ENCODE results near the gene LEKR1.

The LEKR1 gene

DNA sequence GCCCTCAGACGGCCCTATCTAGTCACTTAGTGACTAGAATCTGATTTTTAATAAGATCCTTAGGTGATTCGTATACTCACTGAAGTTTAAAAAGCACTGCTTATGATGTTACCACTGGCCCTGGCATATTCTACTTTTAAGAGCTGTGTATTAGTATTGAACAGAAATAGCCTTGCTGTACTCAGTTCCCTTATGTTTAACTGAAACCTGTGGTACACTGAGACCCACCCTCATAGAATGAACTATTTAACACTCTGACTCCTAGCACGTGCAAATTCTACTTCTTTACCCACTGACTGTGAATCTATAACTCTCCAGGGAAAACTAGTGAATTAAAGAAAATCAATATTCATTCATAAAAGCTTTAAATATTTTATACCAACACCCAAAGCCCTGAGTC lies 224.9 kb downstream of the LEKR1 start:
- no CpG with 5 or more reads among the region's 3 CpGs for WGBS
- H2BK5ac ChIP-seq (ENCODE audit: low read depth, low read length, poor library complexity, severe bottlenecking), result no peak overlapping the region

DNA sequence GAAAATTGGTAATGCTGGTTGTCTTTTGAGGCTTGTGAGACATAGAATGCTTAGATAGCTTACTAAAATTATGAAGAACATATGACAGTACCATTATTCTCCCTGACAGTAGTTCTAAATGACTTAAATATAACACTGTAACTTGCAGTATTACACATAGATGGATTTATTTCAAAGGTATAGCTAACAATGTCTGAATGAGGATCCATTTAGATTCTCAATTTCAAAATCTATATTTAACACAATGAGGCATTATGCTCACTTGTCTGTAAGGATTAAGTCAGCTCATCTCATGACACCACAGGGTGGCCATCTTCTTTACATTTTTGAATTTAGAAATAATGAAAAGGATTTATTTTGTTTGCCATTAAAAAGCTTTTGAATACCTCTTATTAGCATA lies 225.4 kb downstream of the LEKR1 start:
- Histone ChIP-seq H3K4me3 (ENCODE audit: insufficient read depth in 1 of 2, low read depth in 1 of 2, low read length in 2 of 2) (no peak overlapping the region), H2BK15ac (ENCODE audit: low read depth, poor library complexity, severe bottlenecking) (no peak overlapping the region), H3K36me3 (ENCODE audit: control insufficient read depth in 1 of 2, insufficient read depth in 2 of 2, low read depth in 1 of 2, low read length in 2 of 2) (no peaks in the 10 kb centered on the region), H3K9me3 (ENCODE audit: control insufficient read depth, low read length) (no peaks in the 10 kb centered on the region), H4K91ac (ENCODE audit: low read length) (no peak overlapping the region), H3K4me1 (ENCODE audit: control insufficient read depth, insufficient read depth, low read depth, low read length) (no peaks in the 10 kb centered on the region), H2BK120ac (ENCODE audit: low read depth, low read length) (no peak overlapping the region), H3K14ac (ENCODE audit: low read length in 2 of 2) (no peak overlapping the region), H3K4ac (ENCODE audit: low read depth in 1 of 2, low read length in 2 of 2) (no peak overlapping the region), H2BK5ac (ENCODE audit: low read depth, low read length, poor library complexity, severe bottlenecking) (no peak overlapping the region), H3K9ac (ENCODE audit: low read length) (no peak overlapping the region), H2BK12ac (ENCODE audit: low read length in 2 of 2) (no peak overlapping the region), H2AK5ac (ENCODE audit: low read length, severe bottlenecking) (no peak overlapping the region), H2AFZ (ENCODE audit: low read depth, low read length) (no peak overlapping the region), H3K18ac (ENCODE audit: low read depth in 1 of 2, low read length in 2 of 2) (no peak overlapping the region), H3K27ac (ENCODE audit: low read length, poor library complexity, severe bottlenecking) (no peak overlapping the region), H3K23ac (ENCODE audit: low read length in 2 of 2) (no peak overlapping the region), H4K8ac (ENCODE audit: low read length) (no peak overlapping the region), H3K27me3 (ENCODE audit: control insufficient read depth in 1 of 2, insufficient read depth in 1 of 2, low read length in 2 of 2) (no peaks in the 10 kb centered on the region), H3K79me1 (replicated peaks; ENCODE audit: low read length, poor library complexity, severe bottlenecking) (no peaks in the 10 kb centered on the region), H3K4me2 (ENCODE audit: low read length, poor library complexity, severe bottlenecking) (no peak overlapping the region)
- DNase-seq, result no peak

More for the DNA sequence above, 224.9 kb downstream of the LEKR1 start:
- Histone ChIP-seq H3K9ac (ENCODE audit: low read length) (no peak overlapping the region), H3K9me3 (ENCODE audit: control insufficient read depth, low read length) (no peaks in the 10 kb centered on the region), H2AFZ (ENCODE audit: low read depth, low read length) (no peak overlapping the region), H3K4me2 (ENCODE audit: low read length, poor library complexity, severe bottlenecking) (no peak overlapping the region), H3K4ac (ENCODE audit: low read depth in 1 of 2, low read length in 2 of 2) (no peak overlapping the region), H2BK12ac (ENCODE audit: low read length in 2 of 2) (no peak overlapping the region), H3K14ac (ENCODE audit: low read length in 2 of 2) (no peak overlapping the region), H3K18ac (ENCODE audit: low read depth in 1 of 2, low read length in 2 of 2) (no peak overlapping the region), H3K36me3 (ENCODE audit: control insufficient read depth in 1 of 2, insufficient read depth in 2 of 2, low read depth in 1 of 2, low read length in 2 of 2) (no peaks in the 10 kb centered on the region), H3K27ac (ENCODE audit: low read length, poor library complexity, severe bottlenecking) (no peak overlapping the region), H3K27me3 (ENCODE audit: control insufficient read depth in 1 of 2, insufficient read depth in 1 of 2, low read length in 2 of 2) (no peaks in the 10 kb centered on the region), H3K4me3 (ENCODE audit: insufficient read depth in 1 of 2, low read depth in 1 of 2, low read length in 2 of 2) (no peak overlapping the region), H2BK15ac (ENCODE audit: low read depth, poor library complexity, severe bottlenecking) (no peak overlapping the region), H3K23ac (ENCODE audit: low read length in 2 of 2) (no peak overlapping the region), H2BK120ac (ENCODE audit: low read depth, low read length) (no peak overlapping the region), H2AK5ac (ENCODE audit: low read length, severe bottlenecking) (no peak overlapping the region), H4K8ac (ENCODE audit: low read length) (no peak overlapping the region), H3K4me1 (ENCODE audit: control insufficient read depth, insufficient read depth, low read depth, low read length) (no peaks in the 10 kb centered on the region), H3K79me1 (replicated peaks; ENCODE audit: low read length, poor library complexity, severe bottlenecking) (no peaks in the 10 kb centered on the region), H4K91ac (ENCODE audit: low read length) (no peak overlapping the region)
- DNase-seq, result no peak

GRCh38 chr3:157056035-157056434 lies 229.9 kb downstream of the LEKR1 start:
- Histone ChIP-seq H3K27ac (ENCODE audit: low read length, poor library complexity, severe bottlenecking) (no peak overlapping the region), H3K4ac (ENCODE audit: low read depth in 1 of 2, low read length in 2 of 2) (no peak overlapping the region), H4K91ac (ENCODE audit: low read length) (no peak overlapping the region), H2BK5ac (ENCODE audit: low read depth, low read length, poor library complexity, severe bottlenecking) (no peak overlapping the region), H3K4me1 (ENCODE audit: control insufficient read depth, insufficient read depth, low read depth, low read length) (no peaks in the 10 kb centered on the region), H4K8ac (ENCODE audit: low read length) (no peak overlapping the region), H3K36me3 (ENCODE audit: control insufficient read depth in 1 of 2, insufficient read depth in 2 of 2, low read depth in 1 of 2, low read length in 2 of 2) (no peaks in the 10 kb centered on the region), H3K27me3 (ENCODE audit: control insufficient read depth in 1 of 2, insufficient read depth in 1 of 2, low read length in 2 of 2) (no peaks in the 10 kb centered on the region), H3K4me2 (ENCODE audit: low read length, poor library complexity, severe bottlenecking) (no peak overlapping the region), H3K9me3 (ENCODE audit: control insufficient read depth, low read length) (no peaks in the 10 kb centered on the region), H2AFZ (ENCODE audit: low read depth, low read length) (no peak overlapping the region), H3K9ac (ENCODE audit: low read length) (no peak overlapping the region), H2BK12ac (ENCODE audit: low read length in 2 of 2) (no peak overlapping the region), H3K14ac (ENCODE audit: low read length in 2 of 2) (no peak overlapping the region), H3K4me3 (ENCODE audit: insufficient read depth in 1 of 2, low read depth in 1 of 2, low read length in 2 of 2) (no peak overlapping the region), H2BK120ac (ENCODE audit: low read depth, low read length) (no peak overlapping the region), H3K79me1 (replicated peaks; ENCODE audit: low read length, poor library complexity, severe bottlenecking) (no peaks in the 10 kb centered on the region), H3K18ac (ENCODE audit: low read depth in 1 of 2, low read length in 2 of 2) (no peak overlapping the region), H3K23ac (ENCODE audit: low read length in 2 of 2) (no peak overlapping the region), H2BK15ac (ENCODE audit: low read depth, poor library complexity, severe bottlenecking) (no peak overlapping the region), H2AK5ac (ENCODE audit: low read length, severe bottlenecking) (no peak overlapping the region)
- WGBS, result 95% methylated on average over 1 of the region's 1 CpG
- no peak for DNase-seq

DNA sequence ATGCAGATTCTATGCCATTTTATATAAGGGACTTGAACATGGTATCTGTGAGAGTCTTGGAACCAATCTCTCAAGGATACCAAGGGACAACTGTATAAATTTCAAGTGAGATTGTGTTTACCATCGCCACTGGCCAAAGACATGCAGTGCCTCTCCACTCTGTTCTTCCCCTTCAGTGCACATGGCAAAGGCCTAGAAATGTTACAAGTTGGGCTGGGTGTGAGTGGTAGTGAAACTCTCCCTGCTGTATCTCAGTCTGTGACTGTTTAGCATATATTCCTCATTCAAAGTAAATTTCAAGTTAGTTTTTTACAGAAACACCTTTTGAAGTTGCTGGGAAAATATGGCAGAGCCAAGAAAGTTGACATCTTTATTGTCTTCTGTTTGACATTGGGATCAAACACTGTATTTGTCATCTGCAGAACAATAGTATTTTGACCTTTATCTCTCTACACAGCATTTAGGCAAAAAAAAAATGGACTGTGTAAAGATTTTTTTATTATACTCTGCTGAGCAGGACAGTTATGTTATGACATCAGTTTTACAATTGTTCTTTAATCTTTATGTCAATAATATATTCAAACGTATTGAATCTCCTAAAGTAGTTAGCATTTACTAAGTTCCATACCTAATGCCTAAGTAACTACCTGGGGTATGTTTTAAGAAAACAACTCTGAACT lies 232.4 kb downstream of the LEKR1 start:
- H2AFZ ChIP-seq (ENCODE audit: low read depth, low read length), result no peak overlapping the region
- H3K9ac ChIP-seq (ENCODE audit: low read length), result no peak overlapping the region
- H4K8ac ChIP-seq (ENCODE audit: low read length), result no peak overlapping the region
- no peak overlapping the region for H3K4me3 ChIP-seq (ENCODE audit: insufficient read depth in 1 of 2, low read depth in 1 of 2, low read length in 2 of 2)
- H3K36me3 ChIP-seq (ENCODE audit: control insufficient read depth in 1 of 2, insufficient read depth in 2 of 2, low read depth in 1 of 2, low read length in 2 of 2), result no peaks in the 10 kb centered on the region
- H3K4me2 ChIP-seq (ENCODE audit: low read length, poor library complexity, severe bottlenecking), result no peak overlapping the region
- H2BK5ac ChIP-seq (ENCODE audit: low read depth, low read length, poor library complexity, severe bottlenecking), result no peak overlapping the region
- H4K91ac ChIP-seq (ENCODE audit: low read length), result no peak overlapping the region
- no peak overlapping the region for H3K27ac ChIP-seq (ENCODE audit: low read length, poor library complexity, severe bottlenecking)
- no peaks in the 10 kb centered on the region for H3K79me1 ChIP-seq (replicated peaks; ENCODE audit: low read length, poor library complexity, severe bottlenecking)
- H3K4me1 ChIP-seq (ENCODE audit: control insufficient read depth, insufficient read depth, low read depth, low read length), result no peaks in the 10 kb centered on the region
- no peak overlapping the region for H3K23ac ChIP-seq (ENCODE audit: low read length in 2 of 2)
- H3K14ac ChIP-seq (ENCODE audit: low read length in 2 of 2), result no peak overlapping the region
- H3K4ac ChIP-seq (ENCODE audit: low read depth in 1 of 2, low read length in 2 of 2), result no peak overlapping the region
- no peak overlapping the region for H2AK5ac ChIP-seq (ENCODE audit: low read length, severe bottlenecking)
- no peak overlapping the region for H2BK120ac ChIP-seq (ENCODE audit: low read depth, low read length)
- H2BK12ac ChIP-seq (ENCODE audit: low read length in 2 of 2), result no peak overlapping the region
- DNase-seq, result no peak
- no peak overlapping the region for H3K18ac ChIP-seq (ENCODE audit: low read depth in 1 of 2, low read length in 2 of 2)
- WGBS, result 60% methylated on average over 1 of the region's 2 CpGs
- no peaks in the 10 kb centered on the region for H3K9me3 ChIP-seq (ENCODE audit: control insufficient read depth, low read length)
- no peaks in the 10 kb centered on the region for H3K27me3 ChIP-seq (ENCODE audit: control insufficient read depth in 1 of 2, insufficient read depth in 1 of 2, low read length in 2 of 2)
- H2BK15ac ChIP-seq (ENCODE audit: low read depth, poor library complexity, severe bottlenecking), result no peak overlapping the region

All from mesenchymal stem cell (in vitro differentiated cells and primary cell).